Stimulated activated effector memory CD8-positive, alpha-beta T cell treated with anti-CD3 and anti-CD28 coated beads, Interleukin-12 subunit alpha, Interleukin-12 subunit beta, amount 100 ng/mL, for 72 hours (primary cell): ENCODE data around the gene CLNS1A.
"Not testable (repeated sequence)": the region's sequence is repeated elsewhere in the genome, so short reads cannot be mapped to it uniquely, and the experiment has no call there.

Experiments
- ATAC-seq: fragments of 150-1000 bp; cut with Tn5 transposase; 2 replicates; pipeline ENCODE4 v1.10.0; 2021
- DNase-seq, 2 donors: peaks; one replicate each; pipeline ENCODE4 v3.0.0; 2021 to 2022; ENCODE audit warnings: low spot score in 2 of 2
- H3K27ac Mint-ChIP-seq: one replicate; pipeline ENCODE4 v1.8.0; 2022; ENCODE audit warnings: mild to moderate bottlenecking, mixed read lengths
- H3K36me3 Mint-ChIP-seq: one replicate; pipeline ENCODE4 v1.8.0; 2022; ENCODE audit warnings: mild to moderate bottlenecking, mixed read lengths
- H3K4me1 Mint-ChIP-seq: one replicate; pipeline ENCODE4 v1.8.0; 2022; ENCODE audit warnings: mixed read lengths
- H3K4me3 Mint-ChIP-seq: one replicate; pipeline ENCODE4 v1.8.0; 2022; ENCODE audit warnings: mild to moderate bottlenecking, mixed read lengths
- H3K9me3 Mint-ChIP-seq: one replicate; pipeline ENCODE4 v1.8.0; 2022; ENCODE audit warnings: mixed read lengths

Gene CLNS1A

GRCh38 chr11:77590194-77590782 lies 47.3 kb downstream of the CLNS1A start:
- no peak for DNase-seq
- peaks cover 17% of the 10 kb centered on the region for H3K36me3 Mint-ChIP-seq
- H3K9me3 Mint-ChIP-seq = no peaks in the 10 kb centered on the region
- peaks cover 24% of the 10 kb centered on the region for H3K4me1 Mint-ChIP-seq
- ATAC-seq = peak; percentile 22
- H3K27ac Mint-ChIP-seq = no peak overlapping the region
- peak overlapping the region; percentile 83 for H3K4me3 Mint-ChIP-seq

- peaks cover 24% of the 10 kb centered on the region for H3K4me1 Mint-ChIP-seq
- H3K4me3 Mint-ChIP-seq = peak within 1 kb of the TSS; percentile 83
- peak; percentile 64 to 87 for DNase-seq
- no peak within 1 kb of the TSS for H3K27ac Mint-ChIP-seq
- no peaks in the 10 kb centered on the region for H3K9me3 Mint-ChIP-seq
- peak; percentile 90 for ATAC-seq
- peaks cover 13% of the 10 kb centered on the region for H3K36me3 Mint-ChIP-seq
These were observed 47.9 kb downstream of the CLNS1A start, which contains the start of gene AQP11 for GRCh38 chr11:77589521-77590193. Gene AQP11 (plus strand): TSS chr11:77589953. CDS start chr11:77589993, 40 bp downstream.

GRCh38 chr11:77589181-77589520 lies 48.4 kb downstream of the CLNS1A start:
- peaks cover 24% of the 10 kb centered on the region for H3K4me1 Mint-ChIP-seq
- H3K27ac Mint-ChIP-seq = no peak overlapping the region
- peak overlapping the region; percentile 83 for H3K4me3 Mint-ChIP-seq
- no peak for DNase-seq
- no peaks in the 10 kb centered on the region for H3K9me3 Mint-ChIP-seq
- peaks cover 11% of the 10 kb centered on the region for H3K36me3 Mint-ChIP-seq
- peak; percentile 45 for ATAC-seq

- no peak for DNase-seq
- H3K36me3 Mint-ChIP-seq = no peaks in the 10 kb centered on the region
- no peaks in the 10 kb centered on the region for H3K4me1 Mint-ChIP-seq
- no peak overlapping the region for H3K4me3 Mint-ChIP-seq
- ATAC-seq = no peak
- H3K9me3 Mint-ChIP-seq = peaks cover 4% of the 10 kb centered on the region
- no peak overlapping the region for H3K27ac Mint-ChIP-seq
These were observed 56.8 kb downstream of the CLNS1A start for GRCh38 chr11:77580712-77581337.

GRCh38 chr11:77575428-77575827 lies 62.2 kb downstream of the CLNS1A start:
- not testable (repeated sequence) for H3K9me3 Mint-ChIP-seq, ATAC-seq, H3K4me1 Mint-ChIP-seq, DNase-seq, H3K36me3 Mint-ChIP-seq, H3K4me3 Mint-ChIP-seq, H3K27ac Mint-ChIP-seq

GRCh38 chr11:77570896-77571295 lies 66.7 kb downstream of the CLNS1A start:
- not testable (repeated sequence) for H3K9me3 Mint-ChIP-seq, H3K36me3 Mint-ChIP-seq, H3K4me3 Mint-ChIP-seq, DNase-seq, H3K4me1 Mint-ChIP-seq, H3K27ac Mint-ChIP-seq, ATAC-seq

GRCh38 chr11:77569676-77570070 lies 67.9 kb downstream of the CLNS1A start:
- Mint-ChIP-seq H3K9me3 (peaks cover 4% of the 10 kb centered on the region), H3K4me3 (no peak overlapping the region)
- no peak for ATAC-seq

GRCh38 chr11:77568916-77569675 lies 68.5 kb downstream of the CLNS1A start:
- no peak overlapping the region for H3K4me3 Mint-ChIP-seq
- ATAC-seq = no peak
- peak in 1 of 2 donors; percentile 45 for DNase-seq
- no peaks in the 10 kb centered on the region for H3K36me3 Mint-ChIP-seq
- no peak overlapping the region for H3K27ac Mint-ChIP-seq
- peaks cover 4% of the 10 kb centered on the region for H3K9me3 Mint-ChIP-seq
- no peaks in the 10 kb centered on the region for H3K4me1 Mint-ChIP-seq

More at GRCh38 chr11:77569676-77570070, 67.9 kb downstream of the CLNS1A start:
- Mint-ChIP-seq H3K27ac (no peak overlapping the region), H3K36me3 (no peaks in the 10 kb centered on the region), H3K4me1 (no peaks in the 10 kb centered on the region)
- DNase-seq = no peak

GRCh38 chr11:77568306-77568705 lies 69.3 kb downstream of the CLNS1A start:
- DNase-seq (no peak), ATAC-seq (no peak)
- H3K4me1 Mint-ChIP-seq = no peaks in the 10 kb centered on the region
- no peak overlapping the region for H3K4me3 Mint-ChIP-seq
- no peak overlapping the region for H3K27ac Mint-ChIP-seq
- peaks cover 4% of the 10 kb centered on the region for H3K9me3 Mint-ChIP-seq
- no peaks in the 10 kb centered on the region for H3K36me3 Mint-ChIP-seq
